ENCODE results near the gene PROCR. TPM values are rescaled to one million over a fixed set of nuclear protein-coding genes. Genes with fewer than 3 reads are reported as not detected.

Gene PROCR
- total and polyA plus RNA-seq, 10 of the 15 experiments (the other 5 are each of a cell fraction or from before 2014, with no cell fraction given), result 0.12 to 0.78 (median 0.35) TPM; not detected in 2

- TF ChIP-seq MLLT1 (IDR thresholded peaks at IDR 0.05), result no peak
- TF ChIP-seq IRF4 (IDR thresholded peaks at IDR 0.05; ENCODE audit: low read depth, low read length), result no peak
- TF ChIP-seq KLF5 (IDR thresholded peaks at IDR 0.05; ENCODE audit: partially characterized antibody), result no peak
- TF ChIP-seq CBX3 (IDR thresholded peaks at IDR 0.05; ENCODE audit: borderline replicate concordance, low read depth), result no peak
- no peak for TF ChIP-seq EZH2 (IDR thresholded peaks at IDR 0.05; ENCODE audit: borderline replicate concordance, control insufficient read depth, low read depth, low read length)
- no peak for TF ChIP-seq WRNIP1 (IDR thresholded peaks at IDR 0.05; ENCODE audit: borderline replicate concordance, low read depth, low read length)
- TF ChIP-seq TBL1XR1 (IDR thresholded peaks at IDR 0.05; ENCODE audit: low read depth, low read length), result no peak
These were observed 4.3 kb downstream of the PROCR start (continued) for GRCh38 chr20:35176132-35176531.

GRCh38 chr20:35179292-35180212 lies 7.7 kb downstream of the PROCR start:
- in situ Hi-C loops (cut with MboI) (no loop called here), intact Hi-C loops (cut with micrococcal nuclease; ENCODE audit: unreplicated experiment) (no loop called here)
- Histone ChIP-seq H3K9me3 (replicated peaks; ENCODE audit: control insufficient read depth, insufficient read depth, low read length) (no peaks in the 10 kb centered on the region), H3K9ac (ENCODE audit: control insufficient read depth, insufficient read depth, low read length) (no peak overlapping the region), H3K4me1 (ENCODE audit: control insufficient read depth, insufficient read depth, low read length) (no peaks in the 10 kb centered on the region), H3K36me3 (ENCODE audit: control insufficient read depth in 2 of 2, insufficient read depth in 2 of 2, low read length in 1 of 2) (no peaks in the 10 kb centered on the region), H3K27me3 (replicated peaks in 1 of 2; ENCODE audit: control insufficient read depth in 2 of 2, insufficient read depth in 2 of 2, low read length in 1 of 2) (no peaks in the 10 kb centered on the region), H3K4me3 (no peak overlapping the region), H2AFZ (ENCODE audit: control insufficient read depth, low read depth, low read length) (no peak overlapping the region), H4K20me1 (ENCODE audit: control insufficient read depth, insufficient read depth) (no peaks in the 10 kb centered on the region), H3K27ac (ENCODE audit: control insufficient read depth, insufficient read depth) (no peak overlapping the region), H3K79me2 (ENCODE audit: control insufficient read depth, insufficient read depth, low read length) (no peaks in the 10 kb centered on the region), H3K4me2 (ENCODE audit: control insufficient read depth, insufficient read depth) (no peak overlapping the region)
- ChIA-PET POLR2A (interaction anchor here (0.6 kb wide), 1 partner anchor 13 kb away, joined by 3 read pairs; no protein-coding TSS in a partner anchor), RAD21 (ENCODE audit: unreplicated experiment) (no interaction called here), CTCF (interaction anchor here (0.5 to 1.4 kb wide), 2 partner anchors 10 to 25 kb away, joined by 3 to 4 read pairs; no protein-coding TSS in a partner anchor), SMC1A (ENCODE audit: uncharacterized antibody, unreplicated experiment) (interaction anchor here (1.2 kb wide), 1 partner anchor 276 kb away, joined by 3 read pairs; no protein-coding TSS in a partner anchor)
- BruUV-seq (replicated peaks), result no TSS peak
- ATAC-seq (no peak), FAIRE-seq (no peak), DNase-seq (ENCODE audit: low read depth, low spot score) (no peak)
- 57% methylated on average over 11 of the region's 11 CpGs for WGBS (ENCODE audit: insufficient coverage, insufficient replicate concordance, low lambda C conversion rate, missing lambda C conversion rate)
- TF ChIP-seq RCOR1 (conservative IDR thresholded peaks at IDR 0.05; ENCODE audit: low read depth, low read length) (no peak), RBBP5 (conservative IDR thresholded peaks at IDR 0.05) (no peak), HDAC2 (IDR thresholded peaks at IDR 0.05) (no peak), SREBF2 (IDR thresholded peaks at IDR 0.05; ENCODE audit: low read length) (no peak), EGR1 (IDR thresholded peaks at IDR 0.05; ENCODE audit: borderline replicate concordance in 1 of 2, low read depth in 2 of 2, low read length in 2 of 2) (no peak), CBFB (IDR thresholded peaks at IDR 0.05; ENCODE audit: low read depth) (no peak), RAD21 (IDR thresholded peaks at IDR 0.05; ENCODE audit: insufficient read depth, low read depth, low read length) (no peak), BCL3 (IDR thresholded peaks at IDR 0.05; ENCODE audit: borderline replicate concordance, insufficient read depth, low read depth, low read length, poor library complexity, severe bottlenecking) (no peak), PAX8 (IDR thresholded peaks at IDR 0.05) (no peak), NRF1 (conservative IDR thresholded peaks at IDR 0.05; ENCODE audit: low read depth, low read length) (no peak), E4F1 (IDR thresholded peaks at IDR 0.05; ENCODE audit: borderline replicate concordance, partially characterized antibody) (no peak)

All from GM12878 (cell line).